Stomach (tissue), 9 donors: ENCODE data around the gene CPLX3. TPM values are rescaled to one million over a fixed set of nuclear protein-coding genes. Genes with fewer than 3 reads are reported as not detected.

ENCODE experiments used
- DNase-seq, 2 donors: peaks; one replicate each; pipeline versions ENCODE4 v3.0.0 to v3.0.0-alpha.2; 2013 to 2019
- H3K27ac ChIP-seq, 5 donors: fragments of 200-600 bp in 4 of 5; sonication (generic) in 4 of 5; one replicate each; pipeline ENCODE4 v1.5.1; 2013 to 2019; ENCODE audit warnings: mild to moderate bottlenecking in 1 of 5, moderate library complexity in 1 of 5
- H3K27me3 ChIP-seq, 3 donors: fragments of 200-600 bp; sonication (generic); one replicate each; pipeline ENCODE4 v1.5.1; 2017 to 2019; ENCODE audit warnings: mixed run types in 1 of 3
- H3K36me3 ChIP-seq, 4 donors: fragments of 200-600 bp; sonication (generic); 1 replicate in 3 of 4; 2 replicates in 1 of 4; pipeline ENCODE4 v1.5.1; 2016 to 2019
- H3K4me1 ChIP-seq, 4 donors: fragments of 200-600 bp; sonication (generic); one replicate each; pipeline ENCODE4 v1.5.1; 2016 to 2019
- H3K4me3 ChIP-seq, 4 donors: fragments of 200-600 bp; sonication (generic) in 3 of 4; one replicate each; pipeline ENCODE4 v1.5.1; 2016 to 2019; ENCODE audit warnings: mild to moderate bottlenecking in 1 of 4
- H3K9me3 ChIP-seq, 4 donors: fragments of 200-600 bp; sonication (generic); one replicate each; pipeline ENCODE4 v1.5.1; 2016 to 2019
- EP300 ChIP-seq: sonication (generic); formaldehyde crosslinking; IDR thresholded peaks from one replicate; pipeline ENCODE4 v1.6.1; 2017; ENCODE audit warnings: antibody characterized with exemption
- POLR2A ChIP-seq, 4 donors: fragments of 450-650 bp; IDR thresholded peaks; one replicate each; pipeline ENCODE4 v1.6.1; 2016; ENCODE audit warnings: antibody characterized with exemption in 4 of 4, control low read depth in 2 of 4, mild to moderate bottlenecking in 1 of 4, moderate library complexity in 1 of 4
- POLR2AphosphoS5 ChIP-seq, 3 donors: sonication (generic); formaldehyde crosslinking; IDR thresholded peaks; one replicate each; pipeline ENCODE4 v1.6.1; 2016; ENCODE audit warnings: antibody characterized with exemption in 3 of 3
- WGBS, 5 donors: extraction: QIAGEN DNeasy Blood & Tissue Kit in 3 of 5; methylation state at CpG; one replicate each; pipeline versions ENCODE4 v1.1.5 to v1.1.7; 2013 to 2018; 5-methylcytosine and 5-hydroxymethylcytosine counted together
- intact Hi-C: fragments of 100-400 bp; cut with DNase I; formaldehyde crosslinking; loops from one replicate; pipeline ENCODE4 v1.15.1; 2023; ENCODE audit warnings: low total_unique reads
- polyA plus RNA-seq, 3 donors: library from polyadenylated mRNA; stranded (reverse); fragments of 200-250 nt; gene quantifications; one replicate each; pipeline ENCODE4 v1.2.3, GENCODE V29; 2013
- total RNA-seq, 5 donors: library from RNA; depleted of rRNA; stranded (reverse); fragments of >200 nt; gene quantifications; one replicate each; pipeline versions ENCODE4 v1.1.0 to v1.2.3, GENCODE V29; 2014 to 2016
- TF ChIP-seq, protein P1 (sequence below), 7 experiments: fragments of 450-650 bp in 4 of 7; fragments of 200-600 bp in 3 of 7; sonication (generic) in 3 of 7; IDR thresholded peaks; one replicate each; pipeline ENCODE4 v1.5.1; 2016 to 2019; ENCODE audit warnings: antibody characterized with exemption in 7 of 7, control low read depth in 2 of 7, mild to moderate bottlenecking in 1 of 7
- donor health status: healthy with polysubstance abuse.
- donor health status: Bipolar disorder and iron deficiency.
- donor health status: healthy.

CPLX3 gene
- total and polyA plus RNA-seq, 8 donors: 0.61 to 57.8 (median 19.4) TPM; not detected in 4

DNA sequence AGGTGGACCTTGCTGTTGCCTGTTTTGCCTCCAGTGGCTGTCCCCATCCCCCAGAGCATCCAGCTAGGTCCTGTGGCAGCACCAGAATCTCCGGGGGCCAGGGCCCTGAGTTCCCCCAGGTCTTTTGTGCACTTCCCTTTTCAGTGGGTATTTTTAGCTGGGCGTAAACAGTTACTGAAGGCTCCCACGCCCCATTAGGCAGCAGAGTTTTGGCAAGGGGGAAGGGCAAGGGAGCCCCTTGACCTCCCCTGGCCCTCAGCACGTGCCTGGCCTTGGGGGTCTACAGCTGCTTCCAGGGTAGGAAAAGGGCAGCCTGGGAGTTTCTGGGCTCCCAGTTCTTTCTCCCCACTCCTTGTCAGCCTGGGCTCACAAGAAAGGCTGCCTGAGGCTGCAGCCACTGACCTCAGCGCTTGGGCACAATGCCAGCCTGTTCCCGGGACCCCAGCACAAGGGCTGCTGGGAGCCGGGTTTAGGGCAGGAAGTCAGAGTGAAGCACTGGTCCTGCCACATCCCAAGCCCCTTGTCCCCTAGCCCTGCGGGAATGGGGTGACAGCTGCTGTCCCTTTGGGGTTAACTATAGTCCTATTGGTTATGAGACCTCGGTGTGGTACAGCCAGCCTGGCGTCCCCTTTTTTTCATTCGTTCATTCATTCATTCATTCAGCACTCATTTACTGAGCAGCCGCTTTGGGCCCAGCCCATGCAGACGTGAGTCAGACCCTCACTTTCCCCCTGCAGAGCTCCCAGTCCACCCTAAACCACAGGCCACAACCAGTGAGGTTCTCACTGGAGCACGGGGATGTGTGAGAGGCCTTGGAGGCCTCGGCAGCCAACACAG is 36.1 kb upstream of the CPLX3 start:
- Histone ChIP-seq H3K27me3 (no peaks in the 10 kb centered on the region), H3K27ac (peak overlapping the region; percentile 60 to 95 (median 89)), H3K4me3 (peak overlapping the region in 2 of 4 donors; percentile 26 to 46), H3K9me3 (no peaks in the 10 kb centered on the region), H3K36me3 (peaks cover 0 to 10% (median 3%) of the 10 kb centered on the region in 4 donors), H3K4me1 (peaks cover 74 to 98% (median 93%) of the 10 kb centered on the region in 4 donors)
- TF ChIP-seq, protein P1, sequence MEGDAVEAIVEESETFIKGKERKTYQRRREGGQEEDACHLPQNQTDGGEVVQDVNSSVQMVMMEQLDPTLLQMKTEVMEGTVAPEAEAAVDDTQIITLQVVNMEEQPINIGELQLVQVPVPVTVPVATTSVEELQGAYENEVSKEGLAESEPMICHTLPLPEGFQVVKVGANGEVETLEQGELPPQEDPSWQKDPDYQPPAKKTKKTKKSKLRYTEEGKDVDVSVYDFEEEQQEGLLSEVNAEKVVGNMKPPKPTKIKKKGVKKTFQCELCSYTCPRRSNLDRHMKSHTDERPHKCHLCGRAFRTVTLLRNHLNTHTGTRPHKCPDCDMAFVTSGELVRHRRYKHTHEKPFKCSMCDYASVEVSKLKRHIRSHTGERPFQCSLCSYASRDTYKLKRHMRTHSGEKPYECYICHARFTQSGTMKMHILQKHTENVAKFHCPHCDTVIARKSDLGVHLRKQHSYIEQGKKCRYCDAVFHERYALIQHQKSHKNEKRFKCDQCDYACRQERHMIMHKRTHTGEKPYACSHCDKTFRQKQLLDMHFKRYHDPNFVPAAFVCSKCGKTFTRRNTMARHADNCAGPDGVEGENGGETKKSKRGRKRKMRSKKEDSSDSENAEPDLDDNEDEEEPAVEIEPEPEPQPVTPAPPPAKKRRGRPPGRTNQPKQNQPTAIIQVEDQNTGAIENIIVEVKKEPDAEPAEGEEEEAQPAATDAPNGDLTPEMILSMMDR (IDR thresholded peaks at IDR 0.05): no peak
- TF ChIP-seq POLR2A (IDR thresholded peaks at IDR 0.05) (no peak), POLR2AphosphoS5 (IDR thresholded peaks at IDR 0.05) (no peak), EP300 (no peak)
- 15 to 32% (median 29%) methylated on average over 8 to 15 of the region's 15 CpGs for WGBS, 5 donors
- intact Hi-C loops: no loop called here
- DNase-seq: peak; percentile 61 to 87

DNA sequence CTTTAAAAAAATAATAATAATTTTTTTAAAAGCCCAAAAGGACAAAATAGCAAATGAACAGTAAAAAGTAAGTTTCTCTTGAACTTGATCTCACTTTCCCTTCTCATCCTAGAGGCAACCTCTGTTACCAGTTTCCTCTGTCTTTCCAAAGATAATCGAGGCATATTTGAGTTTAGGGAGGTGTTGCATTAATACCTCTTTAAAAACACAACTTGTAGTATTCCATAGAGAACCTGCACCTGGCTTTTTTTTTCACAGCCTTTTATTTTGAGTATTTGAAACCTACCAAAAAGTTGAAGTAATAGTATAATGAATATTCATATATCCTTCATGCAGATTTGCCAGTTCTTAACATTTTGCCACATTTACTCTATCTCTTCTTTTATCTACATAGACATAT is 35.4 kb upstream of the CPLX3 start:
- Histone ChIP-seq H3K4me3 (no peak overlapping the region), H3K36me3 (peaks cover 0 to 12% (median 3%) of the 10 kb centered on the region in 4 donors), H3K4me1 (peaks cover 72 to 96% (median 87%) of the 10 kb centered on the region in 4 donors), H3K9me3 (no peaks in the 10 kb centered on the region), H3K27ac (peak overlapping the region in 4 of 5 donors; percentile 76 to 95 (median 90)), H3K27me3 (no peaks in the 10 kb centered on the region)
- TF ChIP-seq POLR2A (IDR thresholded peaks at IDR 0.05) (no peak), EP300 (no peak), POLR2AphosphoS5 (IDR thresholded peaks at IDR 0.05) (no peak)
- TF ChIP-seq, protein P1 (IDR thresholded peaks at IDR 0.05): no peak
- no peak for DNase-seq
- 11 to 34% (median 32%) methylated on average over 1 of the region's 1 CpG for WGBS, 5 donors
- intact Hi-C loops: no loop called here

DNA sequence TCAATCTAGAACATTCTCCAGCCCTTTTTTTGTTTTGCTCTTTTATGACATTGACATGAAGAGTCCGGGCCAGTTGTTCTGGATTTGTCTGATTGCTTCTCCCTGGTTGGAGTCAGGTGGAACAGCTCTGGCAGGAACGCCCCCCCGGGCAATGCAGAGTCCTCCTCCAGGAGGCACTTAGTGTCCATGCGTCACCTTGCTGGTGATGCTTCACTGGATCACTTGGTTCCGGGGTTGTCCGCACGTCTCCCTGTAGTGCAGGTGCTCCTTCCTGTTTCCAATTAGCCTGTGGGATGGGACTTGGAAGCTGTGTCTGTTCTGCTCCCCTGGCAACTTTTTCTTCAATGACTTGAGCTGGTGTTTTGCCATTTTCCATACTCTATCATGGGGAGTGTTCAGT is 34.8 kb upstream of the CPLX3 start:
- Histone ChIP-seq H3K27me3 (no peaks in the 10 kb centered on the region), H3K27ac (peak overlapping the region in 2 of 5 donors; percentile 36 to 95), H3K36me3 (peaks cover 0 to 12% (median 3%) of the 10 kb centered on the region in 4 donors), H3K4me1 (peaks cover 66 to 95% (median 80%) of the 10 kb centered on the region in 4 donors), H3K9me3 (no peaks in the 10 kb centered on the region), H3K4me3 (no peak overlapping the region)
- 74 to 91% (median 88%) methylated on average over 6 to 7 of the region's 7 CpGs for WGBS, 5 donors
- no peak for TF ChIP-seq EP300
- TF ChIP-seq, protein P1 (IDR thresholded peaks at IDR 0.05): no peak
- no peak for TF ChIP-seq POLR2AphosphoS5 (IDR thresholded peaks at IDR 0.05)
- no peak for TF ChIP-seq POLR2A (IDR thresholded peaks at IDR 0.05)
- no peak for DNase-seq
- intact Hi-C loops: no loop called here

DNA sequence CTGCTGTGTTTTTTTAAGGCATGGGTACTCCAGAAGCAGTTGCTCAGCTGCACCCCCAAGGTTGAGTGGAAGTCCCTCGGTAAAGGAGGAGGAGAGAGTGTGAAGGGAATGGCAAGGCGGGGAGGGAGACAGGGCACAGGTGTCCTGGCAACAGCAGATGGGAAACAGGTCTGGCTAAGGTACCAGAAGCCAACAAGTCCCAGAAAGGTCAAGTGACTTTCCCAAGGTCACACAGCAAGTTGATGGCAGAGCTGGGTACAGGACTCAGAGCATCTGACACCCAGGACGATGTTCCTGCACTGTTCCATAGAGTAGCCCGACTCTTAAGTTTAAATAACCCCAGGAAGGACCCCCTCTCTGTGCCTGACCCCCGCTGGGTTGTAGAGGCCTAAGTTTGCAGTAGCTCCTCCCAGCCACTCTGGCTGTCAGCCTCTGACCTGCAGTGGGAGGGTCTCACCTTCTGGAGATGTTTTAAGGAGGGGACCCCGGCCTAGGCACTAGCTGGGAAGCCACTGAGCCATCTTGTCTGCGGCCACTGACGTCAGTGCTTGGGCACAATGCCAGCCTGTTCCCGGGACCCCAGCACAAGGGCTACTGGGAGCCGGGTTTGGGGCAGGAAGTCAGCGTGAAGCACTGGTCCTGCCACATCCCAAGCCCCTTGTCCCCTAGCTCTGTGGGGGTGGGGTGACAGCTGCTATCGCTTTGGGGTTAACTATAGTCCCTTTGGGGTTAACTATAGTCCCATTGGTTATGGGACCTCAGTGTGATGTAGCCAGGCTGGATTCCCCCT is 34.0 kb upstream of the CPLX3 start:
- DNase-seq: no peak
- peaks cover 59 to 95% (median 73%) of the 10 kb centered on the region in 4 donors for H3K4me1 ChIP-seq
- no peaks in the 10 kb centered on the region for H3K27me3 ChIP-seq
- H3K36me3 ChIP-seq: peaks cover 0 to 12% (median 3%) of the 10 kb centered on the region in 4 donors
- intact Hi-C loops: no loop called here
- H3K4me3 ChIP-seq: no peak overlapping the region
- H3K27ac ChIP-seq: peak overlapping the region in 3 of 5 donors; percentile 6 to 36 (median 19)
- TF ChIP-seq, protein P1 (IDR thresholded peaks at IDR 0.05): no peak
- TF ChIP-seq EP300: no peak
- no peak for TF ChIP-seq POLR2A (IDR thresholded peaks at IDR 0.05)
- TF ChIP-seq POLR2AphosphoS5 (IDR thresholded peaks at IDR 0.05): no peak
- no peaks in the 10 kb centered on the region for H3K9me3 ChIP-seq
- WGBS, 5 donors: 67 to 78% (median 72%) methylated on average over 10 to 12 of the region's 12 CpGs
